LNCaP clone FGC (cell line): ENCODE measurements around the gene SBF2.

Experiments
- DNase-seq: peaks from one replicate; pipeline ENCODE4 v3.0.0-alpha.2; 2011; ENCODE audit warnings: low read depth
- H3K4me3 ChIP-seq: 2 replicates; pipeline ENCODE4 v1.5.1; 2011; ENCODE audit warnings: mild to moderate bottlenecking, low read depth, low read length, control low read depth
- TF ChIP-seq, protein P1 (sequence below): IDR thresholded peaks from 2 replicates; pipeline ENCODE4 v1.5.1; 2012; ENCODE audit warnings: mild to moderate bottlenecking; ENCODE audit not compliant: control insufficient read depth, insufficient read depth; ENCODE audit errors: extremely low read depth

Gene SBF2

DNA sequence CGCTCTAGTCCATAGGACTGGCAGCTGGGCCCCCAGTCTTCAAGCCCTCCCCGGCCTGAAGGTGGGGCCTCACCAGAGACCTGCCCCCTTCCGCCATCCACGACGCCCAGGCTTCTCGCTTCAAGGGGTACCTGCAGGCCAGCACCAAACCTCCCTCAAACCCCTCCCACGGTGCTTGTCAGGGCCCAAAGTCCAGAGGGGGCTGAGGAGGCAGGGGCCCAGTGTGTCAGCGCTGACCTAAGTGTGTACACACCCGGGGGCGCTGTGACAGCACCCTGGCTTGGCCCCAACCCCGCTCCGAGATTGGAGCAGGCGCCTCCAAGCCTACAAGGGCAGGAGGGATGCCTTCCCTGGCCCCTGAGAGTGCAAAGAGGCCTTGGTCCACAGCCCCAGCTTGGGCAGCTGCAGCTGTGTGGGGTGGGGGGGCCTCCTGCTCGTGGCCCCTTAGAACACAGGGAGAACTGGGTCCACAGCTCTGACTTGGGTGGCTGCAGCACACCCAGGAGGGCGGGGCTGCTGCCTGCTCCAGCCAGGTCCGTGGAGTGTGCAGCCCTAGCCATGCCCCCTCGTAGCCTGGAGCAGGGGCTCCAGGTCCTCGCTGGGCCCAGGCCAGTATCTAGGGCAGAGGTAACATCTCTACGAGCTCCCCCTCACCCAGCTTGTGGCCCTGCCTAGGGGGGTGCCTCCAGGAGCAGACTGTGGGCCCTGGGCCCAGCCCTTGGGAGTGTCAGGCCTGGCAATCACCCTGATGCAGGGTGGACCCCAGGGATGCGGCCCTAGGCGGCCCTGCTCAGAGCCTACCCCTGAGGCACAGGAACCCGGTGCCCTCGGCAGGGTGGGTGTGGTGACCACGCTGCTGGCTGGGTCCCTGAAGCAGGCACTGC lies 4.9 kb downstream of the SBF2 start:
- no peak for DNase-seq
- TF ChIP-seq, protein P1, sequence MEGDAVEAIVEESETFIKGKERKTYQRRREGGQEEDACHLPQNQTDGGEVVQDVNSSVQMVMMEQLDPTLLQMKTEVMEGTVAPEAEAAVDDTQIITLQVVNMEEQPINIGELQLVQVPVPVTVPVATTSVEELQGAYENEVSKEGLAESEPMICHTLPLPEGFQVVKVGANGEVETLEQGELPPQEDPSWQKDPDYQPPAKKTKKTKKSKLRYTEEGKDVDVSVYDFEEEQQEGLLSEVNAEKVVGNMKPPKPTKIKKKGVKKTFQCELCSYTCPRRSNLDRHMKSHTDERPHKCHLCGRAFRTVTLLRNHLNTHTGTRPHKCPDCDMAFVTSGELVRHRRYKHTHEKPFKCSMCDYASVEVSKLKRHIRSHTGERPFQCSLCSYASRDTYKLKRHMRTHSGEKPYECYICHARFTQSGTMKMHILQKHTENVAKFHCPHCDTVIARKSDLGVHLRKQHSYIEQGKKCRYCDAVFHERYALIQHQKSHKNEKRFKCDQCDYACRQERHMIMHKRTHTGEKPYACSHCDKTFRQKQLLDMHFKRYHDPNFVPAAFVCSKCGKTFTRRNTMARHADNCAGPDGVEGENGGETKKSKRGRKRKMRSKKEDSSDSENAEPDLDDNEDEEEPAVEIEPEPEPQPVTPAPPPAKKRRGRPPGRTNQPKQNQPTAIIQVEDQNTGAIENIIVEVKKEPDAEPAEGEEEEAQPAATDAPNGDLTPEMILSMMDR = no peak
- no peak overlapping the region for H3K4me3 ChIP-seq

DNA sequence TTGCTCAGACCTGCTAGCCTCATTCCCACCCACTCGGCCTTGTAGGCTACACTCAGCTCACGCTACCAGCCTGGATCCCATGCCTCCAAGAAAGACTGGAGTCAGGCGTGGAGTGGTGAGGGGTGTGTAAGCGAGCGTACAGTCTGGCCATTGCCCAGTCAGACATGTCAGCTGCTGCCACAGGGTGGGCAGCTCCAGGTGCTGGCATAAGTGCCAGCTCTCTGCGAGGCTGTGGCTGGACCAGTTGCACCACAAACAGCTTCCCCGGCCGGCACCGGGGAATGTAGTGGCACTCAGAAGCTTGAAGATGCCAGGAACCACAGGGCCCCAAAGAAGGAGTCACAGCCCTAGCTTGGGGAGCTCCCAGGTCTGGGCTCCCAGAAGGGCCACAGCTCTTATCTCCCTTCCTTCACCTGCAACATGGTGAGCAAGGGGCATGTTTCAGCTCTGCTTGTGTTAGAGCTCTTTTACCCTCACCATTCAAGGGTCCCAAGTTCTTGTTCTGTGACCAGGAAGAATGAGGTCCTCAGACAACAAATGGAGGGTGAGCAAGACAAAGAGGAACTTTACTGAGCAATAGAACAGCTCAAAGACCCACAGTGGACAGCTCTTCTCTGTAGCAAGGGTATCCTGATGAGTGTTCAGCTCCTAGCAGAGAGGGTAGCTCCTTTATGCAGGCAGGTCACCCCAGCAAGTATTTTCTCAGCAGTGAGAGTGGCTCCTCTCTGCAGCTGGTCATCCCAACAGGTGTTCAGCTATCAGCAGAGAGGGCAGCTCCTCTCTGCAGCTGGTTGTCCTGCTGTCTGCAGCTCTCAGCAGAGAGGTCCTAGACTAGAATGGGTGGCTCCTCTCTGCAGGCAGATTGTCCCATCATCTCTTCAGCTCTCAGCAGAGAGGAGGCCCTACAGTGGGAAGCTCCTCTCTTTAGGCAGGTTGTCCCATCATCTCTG lies 6.0 kb downstream of the SBF2 start:
- no peak overlapping the region for H3K4me3 ChIP-seq
- TF ChIP-seq, protein P1 = no peak
- DNase-seq = no peak

DNA sequence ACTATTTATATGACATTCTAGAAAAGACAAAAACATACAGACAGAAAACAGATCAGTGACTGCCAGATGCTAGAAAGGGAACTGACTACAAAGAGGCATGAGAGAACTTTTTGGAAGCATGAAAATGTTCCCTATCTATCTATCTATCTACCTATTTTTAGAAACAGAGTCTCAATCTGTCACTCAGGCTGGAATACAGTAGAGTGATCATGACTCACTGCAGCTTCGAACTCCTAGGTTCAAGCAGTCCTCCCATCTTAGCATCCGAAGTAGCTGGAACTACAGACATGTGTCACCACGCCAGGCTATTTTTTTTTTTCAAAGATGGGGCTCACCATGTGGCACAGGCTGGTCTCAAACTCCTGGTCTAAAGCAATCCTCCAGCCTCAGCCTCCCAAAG lies 6.9 kb downstream of the SBF2 start:
- no peak for DNase-seq
- TF ChIP-seq, protein P1 = no peak
- H3K4me3 ChIP-seq = no peak overlapping the region

DNA sequence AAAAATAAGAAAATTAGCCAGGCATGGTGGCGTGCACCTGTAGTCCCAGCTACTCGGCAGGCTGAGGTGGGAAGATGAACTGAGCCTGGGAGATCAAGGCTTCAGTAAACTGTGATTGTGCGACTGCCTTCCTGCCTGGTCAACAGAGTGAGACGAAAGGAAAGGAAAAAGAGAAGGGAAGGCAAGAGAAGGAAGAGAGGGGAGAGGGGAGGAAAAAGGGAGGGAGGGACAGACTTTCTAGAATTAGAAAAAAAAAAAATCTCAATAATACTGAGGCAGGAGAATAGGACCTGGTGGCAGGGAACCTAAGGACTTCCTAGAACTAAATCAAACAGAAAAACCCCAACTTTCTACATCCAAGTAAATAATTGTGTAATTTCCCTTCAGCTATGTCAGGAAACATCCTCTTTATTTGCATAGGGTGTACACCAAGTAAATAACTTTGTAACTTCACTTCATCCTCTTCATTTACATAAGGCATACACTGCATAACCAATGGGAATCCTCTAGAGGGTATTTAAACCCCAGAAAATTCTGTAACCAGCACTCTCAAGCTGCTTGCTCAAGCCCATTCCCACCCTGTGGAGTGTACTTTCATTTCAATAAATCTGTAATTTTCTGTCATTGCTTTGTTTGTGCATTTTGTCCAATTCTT lies 8.7 kb downstream of the SBF2 start:
- DNase-seq = no peak
- TF ChIP-seq, protein P1 = no peak
- no peak overlapping the region; the same call in 1 of the 2 replicates for H3K4me3 ChIP-seq

DNA sequence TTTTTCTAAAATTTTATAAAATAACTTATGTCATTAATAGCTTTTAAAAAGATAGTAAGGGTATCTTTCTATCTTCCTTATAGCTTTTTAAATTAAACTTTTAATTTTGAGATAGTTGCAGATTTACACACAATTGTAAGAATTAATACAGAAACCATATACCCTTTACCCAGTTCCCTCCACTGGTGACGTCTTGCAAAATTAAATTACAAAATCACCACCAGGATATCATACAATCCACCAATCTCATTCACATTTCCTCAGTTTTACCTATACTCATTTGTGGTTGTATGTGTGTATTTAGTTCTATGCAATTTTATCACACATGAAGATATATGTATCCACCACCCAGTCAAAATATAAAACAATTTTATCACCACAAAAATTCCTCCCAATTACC lies 10.0 kb downstream of the SBF2 start:
- TF ChIP-seq, protein P1 = no peak
- H3K4me3 ChIP-seq = no peak overlapping the region
- DNase-seq = no peak

DNA sequence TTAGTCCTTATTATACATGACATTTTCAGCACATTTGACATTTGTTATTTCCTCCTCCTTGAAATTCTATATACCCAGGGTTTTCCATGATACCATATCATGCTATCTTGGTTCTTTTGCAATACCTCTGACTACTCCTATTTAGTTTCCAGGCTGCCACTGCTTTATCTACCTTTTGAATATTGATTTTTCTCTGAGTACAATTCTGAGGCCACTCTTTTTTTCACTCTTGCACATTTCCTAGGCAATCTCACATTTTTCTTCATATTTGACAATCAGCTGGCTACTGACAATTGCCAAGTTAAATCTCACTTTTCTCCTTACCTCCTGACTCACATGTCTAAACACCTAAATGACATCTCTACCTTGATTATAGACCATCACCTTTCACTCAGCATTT lies 11.9 kb downstream of the SBF2 start:
- DNase-seq = no peak
- no peak overlapping the region for H3K4me3 ChIP-seq
- TF ChIP-seq, protein P1 = no peak
